Activated CD8-positive, alpha-beta memory T cell treated with anti-CD3 and anti-CD28 coated beads, Interleukin-2, amount 50 U/mL, for 1 hour (primary cell): ENCODE measurements around the gene IFNL1.
"Not testable (repeated sequence)": the region's sequence is repeated elsewhere in the genome, so short reads cannot be mapped to it uniquely, and the experiment has no call there.

Experiments used
- DNase-seq: peaks from one replicate; pipeline ENCODE4 v3.0.0-alpha.2; 2020; ENCODE audit errors: extremely low read depth

The IFNL1 gene

GRCh38 chr19:39308531-39309304 is 12.5 kb downstream of the IFNL1 start:
- DNase-seq: no peak

DNA sequence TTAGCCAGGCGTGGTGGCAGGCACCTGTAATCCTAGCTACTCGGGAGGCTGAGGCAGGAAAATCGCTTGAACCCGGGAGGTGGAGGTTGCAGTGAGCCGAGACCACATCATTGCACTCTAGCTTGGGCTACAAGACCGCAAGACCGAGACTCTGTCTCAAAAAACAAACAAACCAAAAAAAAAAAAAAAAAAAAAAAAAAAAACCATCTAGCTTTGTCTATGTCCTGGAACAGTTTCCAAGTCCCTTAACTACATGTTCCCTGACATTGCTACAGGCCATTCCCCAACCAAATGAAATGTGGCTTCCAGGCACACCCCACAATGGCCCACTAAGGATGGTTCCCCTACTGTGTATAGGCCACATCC is 13.1 kb downstream of the IFNL1 start:
- not testable (repeated sequence) for DNase-seq

DNA sequence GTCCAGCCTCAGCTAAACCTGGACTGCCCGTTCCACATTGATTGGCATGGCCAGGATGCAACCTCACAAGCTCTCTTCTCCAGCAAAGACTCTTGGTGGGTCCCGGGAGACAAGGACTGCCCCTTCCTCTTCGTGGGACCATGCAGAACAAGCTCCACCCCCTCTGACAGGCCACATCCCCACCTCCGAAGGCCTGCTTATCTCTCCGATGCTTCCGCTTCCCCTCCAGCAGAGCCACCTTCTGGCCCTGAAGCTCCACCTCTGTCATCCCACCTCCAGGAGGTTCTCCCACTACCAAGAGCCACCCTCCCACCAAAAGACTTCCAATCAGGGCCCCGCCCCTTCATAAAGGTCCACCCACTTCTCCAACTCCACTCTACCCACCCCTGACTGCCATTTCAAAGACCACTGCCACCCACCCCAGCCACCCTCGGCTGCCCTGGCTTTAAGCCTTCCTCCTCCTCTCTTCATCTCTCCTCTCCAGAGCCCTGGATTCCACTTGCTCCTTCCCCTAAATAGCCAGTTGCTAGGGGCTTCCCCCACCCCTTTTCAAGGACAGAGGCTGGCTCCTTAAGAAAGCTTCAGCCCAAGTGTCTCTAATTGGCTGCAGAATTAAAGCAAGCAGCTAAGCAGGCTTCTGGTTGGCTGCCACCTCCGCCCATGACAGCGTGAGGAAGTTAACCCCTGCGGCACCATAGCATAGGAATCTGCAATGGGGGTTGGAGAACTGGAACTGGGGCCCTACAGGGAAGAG is 14.5 kb downstream of the IFNL1 start:
- DNase-seq: no peak

- no peak for DNase-seq
Measured at GRCh38 chr19:39314016-39314728, 18.0 kb downstream of the IFNL1 start.

DNA sequence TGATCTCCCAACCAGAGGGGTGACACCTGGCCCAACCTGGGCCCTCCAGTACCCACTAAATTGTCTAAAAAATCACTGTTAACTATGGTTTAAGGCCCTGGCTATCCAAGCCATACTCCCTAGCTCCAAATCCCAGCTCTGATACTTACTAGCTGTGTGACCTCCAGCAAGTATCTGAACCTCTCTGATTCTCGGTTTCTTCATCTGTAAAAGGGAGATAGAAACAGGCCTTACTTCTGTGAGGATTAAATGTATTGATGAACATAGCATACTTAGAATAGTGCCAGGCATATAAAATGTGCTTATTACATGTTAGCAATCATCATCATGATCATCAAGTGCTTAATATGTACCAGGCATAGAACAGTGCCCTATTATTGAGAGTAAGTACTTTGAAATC is 19.7 kb downstream of the IFNL1 start:
- no peak for DNase-seq

DNA sequence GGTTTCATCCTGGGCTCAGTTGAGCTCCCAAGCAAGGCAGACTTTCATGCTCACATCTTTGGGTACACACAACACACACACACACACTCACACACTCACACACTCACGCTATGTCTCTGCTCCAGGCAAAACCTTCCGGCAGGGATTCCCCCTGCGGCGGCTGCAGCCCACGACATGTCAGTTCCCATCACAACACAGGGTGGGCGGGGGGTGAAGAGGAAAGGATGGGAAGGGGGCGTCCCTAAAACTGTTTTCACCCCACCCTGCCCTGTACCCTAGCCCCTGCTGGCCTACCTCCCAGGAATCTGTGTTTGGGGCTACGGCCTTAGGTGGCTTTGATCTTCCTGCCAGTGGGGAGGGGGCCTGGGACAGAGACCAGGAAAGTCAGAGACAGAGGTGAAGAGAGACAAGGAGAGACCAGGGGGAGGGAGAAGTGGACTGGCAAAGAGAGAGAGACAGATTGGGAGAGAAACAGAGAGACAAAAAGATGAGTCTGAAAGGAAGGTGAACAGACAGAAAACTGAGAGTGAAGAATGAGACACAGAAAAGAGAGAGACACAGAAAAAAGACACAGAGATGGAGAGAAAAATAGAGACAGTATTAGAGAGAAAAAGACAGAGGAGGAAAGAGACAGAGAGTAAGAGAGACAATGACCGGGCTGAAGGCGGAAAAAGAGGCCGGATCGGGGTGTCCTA is 20.6 kb downstream of the IFNL1 start:
- DNase-seq: no peak

DNA sequence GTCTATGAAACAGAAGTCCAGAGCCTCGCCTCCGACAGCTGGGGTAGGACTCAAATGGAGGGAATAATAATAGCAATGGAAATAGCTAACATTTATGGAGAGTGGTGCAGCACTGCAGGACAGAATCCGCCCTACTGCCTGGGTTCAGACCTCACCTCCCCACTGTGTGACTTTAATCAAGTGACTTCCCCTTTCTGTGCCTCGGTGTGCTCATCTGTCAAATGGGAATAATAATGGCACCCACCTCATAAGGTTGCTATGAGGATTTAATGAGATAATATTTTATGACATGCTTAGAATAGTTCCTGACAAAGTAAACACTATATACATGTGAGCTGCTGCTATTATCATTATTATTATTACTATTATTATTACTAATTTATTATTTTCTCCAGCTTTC is 21.3 kb downstream of the IFNL1 start:
- no peak for DNase-seq

- DNase-seq: no peak
Measured at GRCh38 chr19:39318071-39318470, 21.9 kb downstream of the IFNL1 start.

DNA sequence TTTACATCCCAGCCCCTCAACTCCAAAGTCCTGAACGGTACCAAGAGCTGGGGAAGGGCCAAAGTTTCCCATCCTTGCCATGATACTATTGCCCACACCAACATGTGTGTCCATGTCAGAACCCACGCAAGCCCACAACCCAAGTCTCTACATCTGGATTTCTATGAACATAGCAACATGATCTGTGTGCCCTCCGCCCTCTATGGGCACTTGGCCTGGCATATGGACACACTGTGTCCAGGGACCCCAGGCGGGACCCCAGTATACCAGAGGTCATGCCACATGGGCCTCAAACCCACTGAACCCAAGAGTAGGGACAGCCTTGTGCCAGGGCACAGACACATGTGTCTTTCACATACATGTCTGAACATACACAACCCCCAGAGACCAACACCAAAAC is 22.5 kb downstream of the IFNL1 start:
- DNase-seq: no peak

DNA sequence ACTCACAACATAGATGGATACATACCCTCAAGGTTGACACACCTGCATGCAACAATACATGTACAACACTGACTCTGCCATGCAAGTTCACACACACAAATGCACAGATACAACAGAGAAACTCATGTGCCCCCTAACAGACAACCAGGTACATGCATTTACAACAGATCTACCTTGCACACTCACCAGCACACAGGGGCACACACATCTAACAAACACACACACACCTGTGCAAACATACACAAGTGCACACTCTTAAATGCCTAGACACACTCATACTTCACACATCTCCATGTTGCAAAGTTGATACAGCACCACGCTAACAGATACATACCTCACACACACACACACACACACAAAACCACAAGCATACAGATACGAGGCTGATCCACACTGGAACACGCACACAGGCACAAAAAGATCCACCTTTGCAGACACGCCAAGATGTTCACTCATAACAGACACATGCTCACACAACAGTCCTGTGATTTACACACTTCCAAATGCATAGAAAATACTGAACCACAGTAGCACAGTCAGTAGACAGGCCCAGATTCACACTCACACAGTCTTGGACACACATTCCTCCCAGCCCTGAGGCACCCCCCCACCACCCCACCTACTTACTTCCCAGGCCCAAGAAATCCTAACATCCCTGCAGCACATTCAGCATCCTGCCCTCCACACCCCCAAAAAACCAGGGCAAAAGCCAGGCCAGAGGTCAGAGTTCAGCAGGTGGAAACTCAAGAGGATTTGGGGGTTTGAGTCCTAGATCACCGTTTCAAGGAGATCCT is 23.1 kb downstream of the IFNL1 start:
- no peak for DNase-seq

GRCh38 chr19:39319892-39320248 is 23.7 kb downstream of the IFNL1 start:
- DNase-seq: no peak

DNA sequence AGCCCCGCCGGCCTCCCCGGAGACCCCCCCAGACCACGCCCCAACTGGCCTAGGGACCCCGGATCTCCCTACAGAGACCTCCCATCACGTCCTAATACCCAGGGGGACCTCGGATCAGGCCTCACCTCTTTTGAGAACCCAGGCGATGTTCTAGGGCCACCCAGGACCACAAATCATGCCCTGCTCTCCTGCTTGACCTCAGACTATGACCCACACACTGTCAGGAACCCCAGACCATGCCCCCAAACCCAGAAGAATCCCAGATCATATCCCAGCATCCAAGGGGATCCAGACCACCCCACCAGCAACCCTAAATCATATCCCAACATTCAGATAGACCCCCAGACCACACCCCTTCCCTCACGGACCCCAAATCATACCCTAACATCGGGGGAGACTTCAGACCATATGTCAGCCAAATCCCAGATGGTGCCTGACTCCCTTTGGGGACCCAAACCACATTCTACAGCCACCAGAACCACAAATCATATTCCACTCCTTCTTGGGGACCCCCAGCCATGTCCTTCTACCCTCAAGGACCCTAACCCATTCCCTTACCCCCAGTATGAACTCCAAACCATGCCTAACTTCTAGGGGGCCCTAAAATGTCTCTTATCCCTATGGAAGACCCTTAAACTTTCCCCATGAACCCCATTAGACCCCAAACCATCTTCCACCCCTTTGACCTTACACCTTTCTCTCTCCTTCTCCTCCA is 25.1 kb downstream of the IFNL1 start:
- DNase-seq: no peak

GRCh38 chr19:39321832-39322176 is 25.6 kb downstream of the IFNL1 start:
- DNase-seq: no peak

GRCh38 chr19:39324242-39324842 is 28.1 kb downstream of the IFNL1 start:
- DNase-seq: no peak

GRCh38 chr19:39325778-39326665 is 29.8 kb downstream of the IFNL1 start:
- DNase-seq: no peak

- no peak for DNase-seq
Measured at GRCh38 chr19:39327363-39328045, 31.3 kb downstream of the IFNL1 start.

DNA sequence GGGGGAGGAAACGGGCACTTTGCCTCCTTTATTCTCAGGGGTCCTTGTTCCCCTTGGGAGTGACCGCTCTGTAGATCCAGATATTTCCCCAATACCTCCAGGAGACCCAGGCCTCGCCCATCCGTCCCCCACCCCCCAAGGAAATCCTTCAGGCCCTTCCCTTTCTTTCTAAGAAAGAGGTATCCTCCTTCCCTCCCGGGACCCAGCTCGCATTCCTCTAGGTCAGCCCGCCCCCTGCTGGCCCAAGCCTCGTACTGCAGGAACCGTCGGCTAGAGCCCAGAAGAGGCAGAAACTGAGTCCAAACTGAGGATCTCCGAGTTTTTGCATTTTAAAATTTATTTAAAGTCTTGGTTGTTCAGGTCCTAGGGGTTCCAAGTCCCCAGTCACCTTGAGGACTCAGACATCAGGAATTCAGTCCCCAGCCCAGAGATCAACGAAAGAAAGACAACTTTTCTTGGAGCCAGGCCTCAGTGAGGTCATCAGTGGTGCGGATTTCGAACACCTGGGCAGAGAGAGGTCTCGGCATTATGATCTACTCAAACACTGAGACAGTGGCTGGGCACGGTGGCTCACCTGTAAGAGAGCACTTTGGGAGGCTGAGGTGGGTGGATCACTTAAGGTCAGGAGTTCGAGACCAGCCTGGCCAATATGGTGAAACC is 32.0 kb downstream of the IFNL1 start:
- no peak for DNase-seq

DNA sequence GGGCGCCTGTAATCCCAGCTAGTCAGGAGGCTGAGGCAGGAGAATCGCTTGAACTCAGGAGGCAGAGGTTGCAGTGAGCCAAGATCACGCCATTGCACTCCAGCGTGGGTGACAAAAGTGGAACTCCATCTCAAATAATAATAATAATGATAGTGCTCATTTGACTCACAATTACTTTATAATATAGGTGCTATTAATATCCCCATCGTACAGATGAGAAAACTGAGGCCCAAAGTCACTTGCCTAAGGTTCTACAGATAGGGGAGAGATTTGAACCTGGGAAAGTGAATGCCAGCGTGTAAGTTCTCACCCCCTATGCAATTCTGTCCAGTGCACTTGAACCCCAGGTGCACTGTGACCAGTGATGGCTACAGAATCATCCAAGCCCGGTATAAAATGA is 33.7 kb downstream of the IFNL1 start:
- DNase-seq: no peak
